ENCODE data around the gene ZC3H7B.
A peak's percentile ranks its signal among the peaks of the same experiment; 100 is the strongest.

Gene ZC3H7B

DNA sequence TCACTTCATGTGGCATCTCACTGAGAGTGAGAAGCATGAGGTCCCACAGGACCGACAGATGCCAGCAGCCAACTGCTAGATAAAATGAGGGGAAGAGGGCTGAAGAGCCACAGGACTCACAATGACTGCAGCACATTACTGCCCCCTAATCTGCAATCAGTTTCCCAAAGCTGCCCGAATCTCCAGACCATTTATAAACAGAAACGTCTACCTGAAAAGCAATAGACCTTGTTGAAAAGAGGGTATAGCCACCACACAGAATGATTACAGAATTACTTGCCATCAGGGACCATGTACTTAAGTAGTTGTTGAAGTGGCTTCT lies 68.1 kb downstream of the ZC3H7B start:
- no peak overlapping the region for H3K27ac ChIP-seq
- TF ChIP-seq CTCF (conservative IDR thresholded peaks at IDR 0.05): no peak

GRCh38 chr22:41369837-41370236 lies 68.5 kb downstream of the ZC3H7B start:
- TF ChIP-seq CTCF (conservative IDR thresholded peaks at IDR 0.05): no peak
- H3K27ac ChIP-seq: no peak overlapping the region

DNA sequence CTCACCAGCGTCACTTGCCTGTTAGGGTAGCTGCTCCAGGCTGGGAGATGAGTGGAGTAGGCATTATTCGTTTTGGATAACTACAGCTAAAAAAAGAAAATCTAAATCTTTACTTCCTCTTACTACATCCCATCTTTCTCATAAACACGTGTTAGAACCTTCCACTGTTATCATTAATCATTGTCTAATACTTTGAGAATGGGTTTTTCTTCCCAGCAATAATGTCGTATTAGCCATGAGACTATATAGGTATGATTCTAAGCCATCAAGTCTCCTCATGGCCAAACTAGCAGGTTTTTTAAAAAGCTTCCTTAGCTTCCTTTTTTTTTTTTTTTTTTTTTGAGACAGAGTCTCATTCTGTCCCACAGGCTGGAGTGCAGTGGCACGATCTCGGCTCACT lies 76.5 kb downstream of the ZC3H7B start:
- no peak for TF ChIP-seq CTCF (conservative IDR thresholded peaks at IDR 0.05)
- H3K27ac ChIP-seq: no peak overlapping the region

GRCh38 chr22:41380993-41381328 lies 79.6 kb downstream of the ZC3H7B start:
- peak overlapping the region; percentile 90 for H3K27ac ChIP-seq
- TF ChIP-seq CTCF (conservative IDR thresholded peaks at IDR 0.05): no peak

GRCh38 chr22:41381329-41382097 lies 80.2 kb downstream of the ZC3H7B start, which contains the start of gene TEF:
Gene TEF, plus strand, starts transcription at chr22:41381942. Its CDS starts 103 bp downstream, at chr22:41382045.
- TF ChIP-seq CTCF (conservative IDR thresholded peaks at IDR 0.05): no peak
- peak within 1 kb of the TSS; percentile 90 for H3K27ac ChIP-seq

DNA sequence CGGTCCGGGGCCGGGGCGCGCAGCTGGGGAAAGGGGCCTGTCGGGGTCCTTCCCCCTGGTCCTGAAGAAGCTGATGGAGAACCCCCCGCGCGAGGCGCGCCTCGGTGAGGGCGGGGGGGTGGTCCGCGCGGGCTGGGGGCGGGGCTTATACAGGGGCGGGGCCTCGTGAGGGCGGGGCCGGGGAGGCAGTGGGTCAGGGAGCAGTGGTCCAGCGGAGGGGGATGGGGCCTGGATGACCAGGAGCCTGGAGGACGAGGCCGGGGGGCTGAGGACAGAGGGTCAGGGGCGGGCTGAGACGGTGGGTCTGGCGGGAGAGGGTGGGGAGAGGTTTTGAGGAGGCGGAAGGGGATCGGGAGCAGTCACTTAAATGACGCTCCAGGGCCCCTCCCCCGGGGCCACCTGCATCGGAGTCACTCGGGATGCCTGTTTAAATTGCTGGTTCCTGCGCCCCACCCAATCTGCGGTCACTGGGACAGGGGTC lies 80.8 kb downstream of the ZC3H7B start:
- H3K27ac ChIP-seq: peak overlapping the region; percentile 90
- TF ChIP-seq CTCF (conservative IDR thresholded peaks at IDR 0.05): no peak

DNA sequence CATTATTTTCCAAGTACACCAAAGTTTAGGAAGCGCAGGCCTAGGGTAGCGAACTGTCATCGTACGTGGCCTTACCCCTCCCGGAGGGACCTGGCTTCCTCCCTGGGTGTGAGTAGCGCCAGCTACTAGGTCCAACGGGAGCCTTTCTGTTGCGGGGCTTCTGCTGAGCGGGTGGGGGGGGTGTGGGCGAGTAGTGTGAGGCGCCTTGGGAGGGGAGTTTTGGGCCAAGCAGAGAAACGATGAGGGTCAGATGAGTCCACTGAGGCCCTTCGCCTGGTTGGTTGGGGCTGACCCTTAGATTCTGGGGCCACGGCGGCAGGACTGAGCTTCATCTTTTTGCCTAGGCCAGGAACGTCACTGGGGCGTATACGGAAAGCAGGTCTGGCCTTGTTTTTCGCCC lies 81.3 kb downstream of the ZC3H7B start:
- no peak for TF ChIP-seq CTCF (conservative IDR thresholded peaks at IDR 0.05)
- peak overlapping the region; percentile 90 for H3K27ac ChIP-seq
